ENCODE results near the gene LMO7. TPM values are rescaled to one million over a fixed set of nuclear protein-coding genes. Genes with fewer than 3 reads are reported as not detected.
A peak's percentile ranks its signal among the peaks of the same experiment; 100 is the strongest.
"Not testable (repeated sequence)": the region's sequence is repeated elsewhere in the genome, so short reads cannot be mapped to it uniquely, and the experiment has no call there.

The LMO7 gene
- total RNA-seq, 1 donor from 2014 or later: 156 TPM

DNA sequence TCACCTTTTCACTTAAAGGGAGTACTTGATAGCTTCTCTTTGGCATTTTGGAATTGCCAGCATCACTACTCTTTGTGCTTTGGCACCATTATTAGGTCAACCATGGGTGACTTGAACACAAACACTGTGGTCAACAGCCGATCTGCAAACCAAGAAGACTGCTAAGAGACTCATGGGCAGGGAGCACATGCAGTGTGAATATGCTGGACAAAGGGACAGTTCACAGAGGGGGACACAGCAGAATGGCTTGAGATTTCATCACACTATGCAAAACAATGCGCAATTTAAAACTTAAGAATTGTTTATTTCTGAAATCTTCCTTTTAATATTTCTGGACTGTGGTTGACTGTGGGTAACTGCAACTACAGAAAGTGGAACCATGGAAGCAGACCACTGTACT lies 64.4 kb downstream of the LMO7 start:
- ATAC-seq: no peak

DNA sequence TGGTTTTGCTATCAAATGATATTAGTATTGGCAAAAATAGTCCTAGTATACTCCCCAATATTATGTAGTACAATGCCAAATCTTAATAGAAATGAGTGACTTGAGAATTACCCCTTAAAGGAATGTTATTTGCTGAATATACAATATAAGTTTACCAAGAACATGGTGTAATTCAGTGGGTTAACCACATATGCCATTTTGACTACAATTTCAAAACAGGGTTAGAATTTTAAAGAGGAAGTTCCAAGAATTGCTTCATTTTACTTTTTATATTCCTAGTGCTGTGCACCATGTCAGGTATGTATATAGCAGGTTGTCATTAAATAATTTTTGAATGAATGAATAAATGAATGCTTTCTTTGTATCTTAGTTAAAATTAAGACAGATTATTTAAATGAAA lies 66.3 kb downstream of the LMO7 start:
- ATAC-seq: no peak

DNA sequence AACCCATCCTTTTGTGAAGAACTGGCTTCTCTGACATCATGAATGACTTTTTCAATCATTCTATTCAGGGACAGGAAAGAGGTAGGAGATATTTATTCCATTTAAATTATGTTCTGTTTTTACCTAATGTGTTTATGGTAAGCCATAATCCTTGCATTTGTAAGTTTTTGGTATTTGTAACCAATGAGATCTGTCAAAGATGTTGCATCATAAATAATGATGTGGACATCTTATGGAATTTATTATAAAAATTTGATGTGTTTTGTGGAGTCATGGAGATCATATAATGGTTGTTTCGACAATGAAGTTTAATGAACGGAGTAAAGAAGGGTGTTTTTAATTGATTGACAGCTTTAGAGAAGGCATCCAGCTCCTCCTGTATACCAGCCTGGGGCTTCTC lies 67.6 kb downstream of the LMO7 start:
- no peak for ATAC-seq

DNA sequence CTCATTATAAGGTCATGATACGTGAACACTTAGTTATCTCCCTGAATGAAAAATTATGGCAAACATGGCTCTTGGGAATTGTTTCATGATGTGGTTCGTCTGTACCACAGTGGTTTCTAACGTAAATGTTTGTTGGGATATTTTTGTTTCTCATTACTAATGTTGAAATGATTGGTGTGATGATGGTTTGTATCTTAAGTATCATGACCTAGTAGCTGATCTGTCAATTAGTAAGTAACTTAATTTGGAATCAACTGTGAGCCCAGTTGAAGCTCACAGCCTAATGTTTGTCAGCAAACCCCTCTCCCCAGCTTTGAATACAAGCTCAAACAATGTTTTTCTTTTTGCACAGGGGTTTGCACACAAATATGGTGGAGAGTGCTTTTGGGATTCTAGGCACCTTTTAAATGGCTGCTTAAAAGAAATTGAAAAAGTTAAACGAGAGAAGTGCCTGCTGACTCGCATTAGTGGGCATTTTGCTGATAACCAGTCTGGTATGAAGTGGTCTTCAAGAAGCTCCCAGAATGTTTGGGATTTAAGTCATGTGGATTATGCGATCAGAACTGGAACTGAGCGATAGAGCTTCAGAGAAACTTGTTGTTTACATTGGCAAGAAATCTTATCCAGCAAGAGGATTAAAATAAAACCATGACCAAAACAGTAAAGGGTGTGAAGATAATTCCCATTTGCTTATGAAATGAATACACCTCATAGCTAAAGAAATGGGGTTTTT lies 68.2 kb downstream of the LMO7 start:
- ATAC-seq: peak; percentile 61

DNA sequence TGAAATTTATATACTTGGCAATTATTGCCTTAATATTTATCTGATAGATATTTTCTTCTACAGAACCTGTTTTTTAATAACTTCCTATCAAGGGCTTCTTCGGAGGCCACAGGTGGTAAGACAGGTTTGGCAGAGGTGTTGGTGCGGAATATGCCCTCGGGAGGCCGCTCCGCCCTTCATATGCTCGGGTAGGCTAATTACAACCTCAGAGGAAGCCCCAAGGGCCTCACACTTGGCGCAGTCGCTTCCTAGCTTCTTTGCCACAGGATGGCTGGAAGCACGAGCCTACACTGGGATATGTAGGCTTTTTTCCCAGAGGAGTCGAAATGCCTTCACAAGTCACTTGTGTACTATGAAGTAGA lies 68.8 kb downstream of the LMO7 start:
- ATAC-seq: peak; percentile 96

DNA sequence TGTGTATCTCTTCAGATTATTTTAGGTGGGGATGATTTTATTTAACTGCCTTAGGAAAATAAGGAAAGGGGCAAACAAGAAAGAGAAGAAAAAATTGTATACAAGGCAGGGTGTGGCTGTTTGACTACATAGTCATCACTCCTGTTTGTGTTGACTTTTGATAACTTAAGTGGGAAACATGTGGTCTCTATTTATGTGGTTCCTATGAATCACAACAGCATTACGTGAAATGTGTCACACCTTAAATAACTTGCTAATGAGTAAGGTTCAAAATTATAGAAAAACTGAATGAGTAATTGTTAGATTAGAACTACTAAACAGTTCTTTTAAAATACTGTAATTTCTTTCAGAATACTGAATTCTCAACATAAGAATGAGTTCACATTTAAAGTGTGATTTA lies 69.3 kb downstream of the LMO7 start:
- peak; percentile 98 for ATAC-seq

DNA sequence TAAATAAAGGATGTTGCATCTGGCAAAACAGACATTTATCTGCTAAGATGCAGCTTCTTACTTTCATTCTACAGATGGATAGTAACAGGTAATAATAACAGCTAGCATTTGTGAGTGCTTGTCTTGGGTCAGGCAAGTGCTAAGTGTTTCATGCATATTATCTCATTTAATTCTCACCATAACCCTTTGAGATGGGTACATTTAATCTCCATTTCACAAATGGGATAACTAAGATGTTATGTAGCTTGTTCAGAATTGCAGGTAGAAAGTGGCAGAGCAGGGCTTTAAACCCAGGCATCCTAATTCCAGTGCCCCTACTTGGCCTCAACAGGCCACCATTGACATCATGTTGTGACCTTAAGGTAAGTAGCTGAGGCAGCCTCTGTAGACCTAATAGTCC lies 69.8 kb downstream of the LMO7 start:
- ATAC-seq: no peak

DNA sequence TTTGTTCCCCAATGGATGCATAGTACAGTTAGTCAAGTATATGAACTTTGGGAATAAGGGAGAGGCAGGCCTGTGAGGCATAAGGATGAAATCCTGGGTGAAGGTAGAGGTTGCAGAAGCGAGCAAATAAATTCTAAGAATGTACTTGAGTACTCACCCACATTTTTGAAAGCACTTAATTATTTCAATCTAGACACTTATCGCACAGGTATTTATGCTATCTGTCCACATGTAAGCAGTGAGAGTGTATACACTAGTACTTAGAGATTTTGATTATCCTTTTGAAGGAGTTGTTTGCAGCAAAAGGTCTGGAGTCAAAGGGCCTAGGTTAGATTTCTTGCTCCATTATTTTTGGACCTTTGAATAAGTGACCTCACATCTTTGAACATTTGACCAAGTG lies 77.7 kb downstream of the LMO7 start:
- no peak for ATAC-seq

DNA sequence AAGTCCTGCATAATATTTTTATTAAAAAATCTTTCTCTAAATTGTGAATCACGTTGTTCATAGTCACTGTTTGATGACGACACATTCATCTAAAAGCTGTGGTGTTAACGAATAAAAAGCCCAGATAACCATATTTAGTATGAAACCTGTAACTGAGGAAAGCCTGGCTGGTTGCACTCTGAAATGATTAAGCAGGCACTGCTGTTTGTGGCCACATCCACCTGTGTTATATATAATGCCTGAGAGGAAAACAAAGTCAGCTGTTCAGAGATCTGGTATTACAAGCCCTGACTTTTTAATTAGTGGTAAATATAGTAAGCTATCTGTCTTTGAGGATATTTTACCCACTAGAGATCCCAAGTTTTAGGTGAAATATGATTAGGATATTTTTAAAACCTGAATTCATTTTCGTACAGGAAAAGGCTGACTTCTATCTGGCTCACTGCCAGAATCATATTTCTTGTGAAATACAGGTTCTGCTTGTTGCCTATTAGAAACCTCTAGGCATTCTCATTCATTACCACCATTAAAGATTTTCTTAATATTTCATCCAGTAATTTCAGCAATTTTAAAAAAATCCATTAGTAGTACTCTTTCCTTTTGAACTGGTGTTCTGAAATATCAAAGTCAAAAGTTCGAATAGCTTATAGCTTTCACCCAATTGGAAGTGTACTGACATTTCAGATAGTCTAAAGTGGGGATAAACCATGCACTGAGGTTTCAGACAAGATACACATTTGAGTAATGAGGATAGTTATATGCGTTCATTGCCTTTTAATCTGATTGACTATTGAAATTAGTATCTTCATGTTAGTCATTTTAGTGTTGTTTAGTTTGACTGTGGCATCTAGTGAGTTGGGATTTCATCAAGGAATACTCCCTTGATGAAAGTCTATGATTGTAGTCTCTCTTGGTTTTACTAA lies 79.7 kb downstream of the LMO7 start:
- peak; percentile 63 for ATAC-seq

DNA sequence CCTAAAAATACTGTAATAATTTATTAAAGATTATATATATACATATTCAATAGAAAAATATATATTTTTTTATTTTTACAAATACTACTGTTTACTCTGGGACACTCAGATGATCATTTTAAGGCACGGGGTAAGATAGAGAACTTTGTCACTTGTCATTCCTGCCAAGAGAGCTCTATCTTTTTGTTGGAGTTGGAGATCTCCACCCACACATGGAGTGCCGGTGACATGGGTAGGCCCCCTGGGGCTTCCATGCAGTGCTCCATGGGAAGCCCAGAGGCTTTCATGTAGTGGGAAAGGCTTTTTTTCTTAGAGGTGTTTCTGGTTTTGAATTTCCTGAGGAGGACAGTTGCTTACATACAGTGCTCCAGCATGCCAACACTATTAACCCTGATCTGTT lies 81.4 kb downstream of the LMO7 start:
- ATAC-seq: no peak

DNA sequence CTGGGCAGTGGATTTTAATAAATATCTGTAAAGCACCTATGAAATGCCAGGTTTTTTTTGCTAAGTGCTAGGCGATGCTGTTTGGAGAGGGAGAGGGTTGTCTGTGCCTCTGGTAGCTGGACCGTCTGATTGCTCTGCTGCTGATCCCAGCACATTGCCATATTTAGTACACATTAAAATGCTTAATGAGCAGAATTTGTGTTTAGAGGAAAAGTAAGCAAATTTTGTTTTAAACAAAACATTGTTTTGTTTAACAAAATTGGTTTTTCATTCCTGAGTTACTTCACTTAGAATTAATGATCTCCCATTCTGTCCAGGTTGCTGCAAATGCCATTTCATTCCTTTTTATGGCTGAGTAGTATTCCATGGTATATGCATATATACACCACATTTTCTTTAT lies 85.2 kb downstream of the LMO7 start:
- ATAC-seq: no peak

DNA sequence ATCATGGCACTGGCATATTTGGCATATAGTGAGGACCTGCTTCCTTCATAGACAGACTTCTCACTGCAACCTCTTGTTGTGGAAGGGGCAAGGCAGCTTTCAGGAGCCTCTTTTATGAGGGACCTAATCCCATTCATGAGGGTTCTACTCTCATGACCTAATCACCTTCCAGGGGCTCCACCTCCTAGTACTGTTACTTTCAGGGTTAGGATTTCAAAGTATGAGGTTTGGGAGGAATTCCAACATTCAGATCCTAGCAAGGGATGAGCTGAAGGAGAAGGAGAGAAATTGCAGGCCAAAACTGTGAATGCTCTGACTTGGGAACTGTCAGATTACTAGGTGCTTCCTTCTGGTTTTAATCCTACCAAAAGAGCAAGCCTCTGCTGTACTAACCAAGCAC lies 87.8 kb downstream of the LMO7 start:
- no peak for ATAC-seq

DNA sequence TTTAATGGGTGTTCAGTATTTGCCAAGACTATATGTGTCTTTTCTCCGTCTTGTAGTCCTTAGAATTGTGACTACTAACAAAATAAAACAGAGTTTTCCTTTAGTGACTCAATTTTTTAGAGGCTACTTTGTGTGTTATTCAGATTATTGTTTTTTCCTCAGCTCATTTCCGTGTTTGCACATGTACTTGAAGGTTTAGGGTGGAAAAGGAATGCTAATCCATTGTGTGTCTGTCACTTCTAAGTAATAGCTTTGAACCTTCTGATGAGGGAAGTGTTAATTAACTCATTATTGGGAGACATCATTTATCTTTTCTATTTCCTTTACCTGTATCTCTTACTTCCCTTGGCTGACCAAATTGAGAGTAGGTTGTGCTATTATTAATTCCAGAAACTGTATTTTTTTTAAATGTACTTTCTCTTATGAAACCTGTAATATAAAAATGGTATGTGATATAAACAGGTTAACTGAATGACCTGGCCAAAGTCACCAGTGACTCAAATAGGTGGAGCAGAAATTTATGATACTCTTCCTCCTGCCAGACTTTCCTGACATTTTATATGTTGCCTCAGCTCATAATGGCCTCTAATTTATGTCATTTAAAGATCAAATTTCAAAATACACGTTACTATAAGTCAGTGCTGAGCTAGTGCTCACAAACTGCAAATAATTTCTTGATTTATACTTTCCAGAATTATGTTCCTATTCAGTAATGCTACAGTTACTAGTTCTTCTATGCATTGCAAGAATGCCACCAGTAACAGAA lies 88.8 kb downstream of the LMO7 start:
- ATAC-seq: peak; percentile 93

DNA sequence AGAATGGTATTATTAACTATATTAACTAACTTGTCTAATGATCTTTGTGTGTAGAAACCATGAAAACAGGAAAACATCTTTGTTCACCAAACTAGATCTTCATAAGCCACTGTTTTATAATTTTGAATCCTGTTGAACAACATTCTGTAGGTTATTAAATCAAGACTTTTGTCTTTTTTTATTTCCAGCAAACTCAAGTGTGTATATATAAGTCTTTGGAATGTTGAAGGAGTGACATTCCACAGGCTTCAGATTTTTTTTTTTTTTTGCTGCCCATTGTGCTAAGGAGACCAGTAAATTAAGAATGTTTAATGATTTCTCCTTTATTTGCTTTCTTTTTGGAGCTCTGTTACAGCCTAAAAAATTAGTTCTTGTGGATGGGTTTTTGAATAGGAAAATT lies 89.6 kb downstream of the LMO7 start:
- ATAC-seq: peak; percentile 68

DNA sequence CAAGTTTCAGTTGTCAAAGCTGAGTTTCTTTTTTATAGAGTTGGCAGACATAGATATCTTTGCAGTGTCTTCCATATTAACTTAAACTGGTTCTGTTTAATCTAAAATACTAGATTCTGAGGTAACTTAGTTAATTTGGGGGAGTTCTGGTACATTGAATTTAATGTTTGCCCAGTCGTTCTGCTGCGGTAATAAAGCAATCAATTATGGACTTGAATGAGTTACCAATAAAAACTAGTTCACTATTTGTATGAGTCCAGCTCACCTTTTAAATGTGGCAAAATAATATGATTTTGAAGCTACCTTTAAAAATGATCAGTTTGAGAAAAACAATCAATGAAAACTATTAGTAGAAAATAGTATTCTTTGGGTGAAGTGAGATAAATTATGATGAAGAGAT lies 90.2 kb downstream of the LMO7 start:
- no peak for ATAC-seq

DNA sequence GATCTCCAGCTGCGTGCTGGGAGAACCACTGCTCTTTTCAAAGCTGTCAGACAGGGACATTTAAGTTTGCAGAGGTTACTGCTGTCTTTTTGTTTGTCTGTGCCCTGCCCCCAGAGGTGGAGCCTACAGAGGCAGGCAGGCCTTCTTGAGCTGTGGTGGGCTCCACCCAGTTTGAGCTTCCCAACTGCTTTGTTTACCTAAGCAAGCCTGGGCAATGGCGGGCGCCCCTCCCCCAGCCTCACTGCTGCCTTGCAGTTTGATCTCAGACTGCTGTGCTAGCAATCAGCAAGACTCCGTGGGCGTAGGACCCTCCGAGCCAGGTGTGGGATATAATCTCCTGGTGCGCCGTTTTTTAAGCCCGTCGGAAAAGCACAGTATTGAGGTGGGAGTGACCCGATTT lies 97.0 kb downstream of the LMO7 start:
- ATAC-seq: not testable (repeated sequence)

DNA sequence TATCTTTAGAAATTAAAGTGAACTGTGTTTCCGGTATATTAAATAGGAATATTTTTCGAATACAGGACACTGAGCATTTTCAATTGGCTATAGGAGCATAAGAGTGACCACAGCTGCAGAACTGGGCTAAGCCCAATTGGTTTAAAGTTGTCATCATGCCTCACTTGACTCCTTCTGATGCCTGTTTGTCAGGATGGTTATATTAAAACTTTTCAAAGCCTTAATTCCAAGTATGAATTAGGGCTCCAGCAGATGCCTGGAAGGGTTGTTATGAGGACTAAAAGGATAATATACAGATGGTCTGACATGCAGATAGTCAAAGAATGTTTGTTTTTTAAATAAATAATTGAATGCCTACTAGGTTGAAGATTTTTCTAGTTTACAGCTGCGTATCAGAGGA lies 100.0 kb downstream of the LMO7 start:
- ATAC-seq: no peak

DNA sequence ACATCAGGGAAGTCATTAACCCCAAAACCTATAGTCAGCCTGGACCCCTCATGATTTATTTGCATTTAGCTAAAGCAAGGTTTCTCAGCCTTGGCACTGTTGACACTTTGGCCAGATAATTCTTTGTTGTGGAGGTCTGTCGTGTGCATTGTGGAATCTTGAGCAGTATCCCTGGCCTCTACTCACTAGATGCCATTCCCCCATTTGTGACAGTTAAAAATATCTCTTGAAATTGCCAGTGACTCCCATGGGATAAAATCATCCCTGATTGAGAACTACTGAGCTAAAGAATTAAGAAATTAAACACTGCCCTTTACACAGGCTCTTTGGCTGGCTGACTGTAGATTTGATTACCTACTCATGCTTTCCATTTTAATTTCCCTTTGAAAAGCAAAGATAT lies 102.7 kb downstream of the LMO7 start:
- ATAC-seq: no peak

DNA sequence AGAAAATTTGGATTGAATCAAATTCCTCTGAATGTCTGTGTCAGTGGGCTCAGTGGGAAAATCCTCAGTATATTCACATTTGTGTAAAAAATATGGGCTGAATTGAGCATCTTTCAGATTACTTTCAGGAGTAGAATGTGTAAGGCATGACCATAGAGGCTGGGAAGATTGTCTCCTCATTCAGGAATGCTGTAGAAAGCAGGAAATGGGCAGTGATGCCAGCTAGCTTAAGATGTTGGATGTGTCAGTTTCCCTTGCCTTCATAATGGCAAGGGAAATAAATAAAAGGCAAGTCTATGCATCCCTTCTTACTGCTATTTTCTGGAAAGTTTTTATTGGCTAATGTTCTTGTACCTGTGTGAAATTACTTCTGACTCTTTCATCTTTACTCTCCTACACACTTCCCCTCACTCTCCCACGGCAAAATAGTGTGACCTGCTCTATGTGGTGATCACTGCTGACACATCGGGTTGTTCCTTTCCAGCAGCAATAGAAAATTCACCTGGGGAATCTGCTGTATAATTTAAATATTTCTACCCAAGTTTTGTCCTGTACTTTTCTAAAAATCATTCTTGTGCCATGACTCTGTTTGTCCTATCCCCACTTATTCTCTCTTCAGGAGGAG lies 103.2 kb downstream of the LMO7 start:
- no peak for ATAC-seq

DNA sequence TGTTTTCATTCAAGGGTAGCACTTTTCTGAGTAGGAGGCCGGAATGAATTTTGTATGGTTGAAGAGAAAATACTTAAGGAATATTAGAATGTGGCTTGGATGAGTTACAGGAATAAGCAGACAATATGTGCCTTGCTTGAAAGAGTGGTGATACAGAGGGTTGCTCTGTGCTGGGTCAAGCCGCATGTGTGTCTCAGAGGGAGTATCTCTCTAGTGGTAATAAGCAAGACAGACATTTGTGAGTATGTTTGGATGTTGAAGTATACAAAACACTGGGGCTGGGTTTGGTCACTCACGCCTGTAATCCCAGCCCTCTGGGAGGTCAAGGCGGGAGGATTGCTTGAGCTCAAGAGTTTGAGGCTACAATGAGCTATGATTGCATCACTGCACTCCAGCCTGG lies 103.9 kb downstream of the LMO7 start:
- ATAC-seq: no peak

DNA sequence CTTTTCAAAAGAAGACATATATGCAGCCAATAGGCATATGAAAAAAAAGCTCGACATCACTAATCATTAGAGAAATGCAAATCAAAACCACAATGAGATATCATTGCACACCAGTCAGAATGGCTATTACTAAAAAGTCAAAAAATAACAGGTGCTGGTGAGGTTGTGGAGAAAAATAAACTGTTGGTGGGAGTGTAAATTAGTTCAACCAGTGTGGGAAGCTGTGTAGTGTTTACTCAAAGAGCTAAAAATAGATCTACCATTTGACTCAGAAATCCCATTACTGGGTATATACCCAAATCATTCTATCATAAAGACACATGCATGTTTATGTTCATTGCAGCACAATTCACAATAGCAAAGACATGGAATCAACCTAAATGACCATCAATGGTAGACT lies 106.9 kb downstream of the LMO7 start:
- ATAC-seq: not testable (repeated sequence)

DNA sequence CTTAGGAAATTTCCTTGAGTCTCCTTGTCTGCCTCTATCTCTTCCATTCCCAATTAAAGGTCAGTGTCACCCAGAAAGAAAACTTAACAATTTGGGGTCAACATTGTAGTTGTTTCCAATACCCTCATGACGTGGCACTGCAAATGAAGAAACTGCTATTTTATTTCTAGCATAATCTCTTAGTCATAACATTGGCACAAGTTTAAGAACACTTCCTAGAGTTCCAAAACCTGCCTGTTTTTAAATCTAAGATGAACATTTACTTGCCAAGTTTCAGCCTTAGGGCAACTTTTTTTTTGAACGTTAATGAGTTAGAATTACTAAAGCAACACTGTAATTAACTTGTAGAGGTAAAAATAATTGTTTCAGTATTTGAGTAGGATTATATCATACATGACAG lies 108.0 kb downstream of the LMO7 start:
- ATAC-seq: no peak

DNA sequence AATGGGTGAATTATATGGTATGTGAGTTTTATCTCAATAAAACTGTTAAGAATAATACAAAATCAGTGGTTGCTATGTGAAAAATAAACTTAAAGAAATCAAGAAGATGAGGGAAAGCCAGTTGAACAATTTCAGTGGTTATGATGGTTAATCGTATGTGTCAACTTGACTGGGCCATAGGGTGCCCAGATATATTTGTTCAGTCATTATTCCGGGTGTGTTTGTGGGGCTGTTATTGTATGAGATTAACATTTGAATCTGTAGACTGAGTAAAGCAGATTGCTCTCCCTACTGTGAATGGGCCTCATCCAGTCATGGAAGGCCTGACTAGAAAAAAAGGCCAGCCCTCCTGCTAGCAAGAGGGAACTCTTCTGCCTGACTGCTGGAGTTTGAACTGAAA lies 109.3 kb downstream of the LMO7 start:
- ATAC-seq: no peak

Measured in esophagus mucosa (tissue), 1 donor.